ENCODE measurements around the gene CYP17A1. TPM values are rescaled to one million over a fixed set of nuclear protein-coding genes. Genes with fewer than 3 reads are reported as not detected.
A peak's percentile ranks its signal among the peaks of the same experiment; 100 is the strongest.

Gene CYP17A1
- total and polyA plus RNA-seq, 12 donors = 0.14 to 0.16 (median 0.15) TPM; not detected in 9

DNA sequence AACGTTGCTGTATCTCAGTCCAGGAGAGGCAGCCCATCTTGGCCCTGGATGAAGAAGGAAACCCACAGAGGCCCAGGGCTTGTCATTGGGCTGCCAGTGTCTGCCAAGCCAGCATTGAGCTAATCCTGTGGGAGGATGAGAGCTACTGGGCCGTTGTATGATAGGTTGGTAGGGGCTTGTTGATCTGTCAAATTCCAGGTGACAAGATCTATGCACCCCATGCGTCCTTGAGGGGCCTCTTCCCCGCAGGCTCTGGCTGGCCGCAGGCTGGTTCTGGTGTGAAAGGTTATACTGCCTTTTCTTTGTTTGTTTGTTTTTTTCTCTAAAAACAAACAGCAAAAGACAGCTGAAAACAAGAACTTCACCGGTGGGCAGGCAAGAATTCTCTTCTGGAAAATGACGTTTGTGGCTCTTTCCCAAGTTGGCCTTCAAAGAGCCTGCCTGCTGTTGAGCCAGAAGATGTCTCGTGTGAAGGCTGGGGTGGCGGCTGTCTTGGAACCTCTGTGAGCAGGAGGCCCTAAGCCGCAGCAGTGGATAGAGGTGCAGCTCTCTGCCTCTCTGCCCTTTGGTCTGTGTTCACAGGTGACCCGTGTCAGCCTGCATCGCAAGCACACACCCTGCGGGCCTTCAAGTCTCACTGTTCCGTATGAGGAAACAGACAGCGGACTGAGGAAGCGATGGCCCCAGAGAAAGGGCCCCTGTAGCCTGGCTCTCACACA, 23.3 kb downstream of the CYP17A1 start:
- DNase-seq = no peak
- 66 to 70% methylated on average over 16 of the region's 16 CpGs for WGBS, 2 donors
- no peak overlapping the region for H3K4me3 ChIP-seq
- H3K9me3 ChIP-seq = no peaks in the 10 kb centered on the region
- H3K27ac ChIP-seq = peak overlapping the region; percentile 42 to 96 (median 91)
- H3K36me3 ChIP-seq = peaks cover 0 to 63% (median 40%) of the 10 kb centered on the region in 9 donors
- ATAC-seq = peak in 3 of 8 donors; percentile 0 to 10 (median 4)
- TF ChIP-seq, protein P1, sequence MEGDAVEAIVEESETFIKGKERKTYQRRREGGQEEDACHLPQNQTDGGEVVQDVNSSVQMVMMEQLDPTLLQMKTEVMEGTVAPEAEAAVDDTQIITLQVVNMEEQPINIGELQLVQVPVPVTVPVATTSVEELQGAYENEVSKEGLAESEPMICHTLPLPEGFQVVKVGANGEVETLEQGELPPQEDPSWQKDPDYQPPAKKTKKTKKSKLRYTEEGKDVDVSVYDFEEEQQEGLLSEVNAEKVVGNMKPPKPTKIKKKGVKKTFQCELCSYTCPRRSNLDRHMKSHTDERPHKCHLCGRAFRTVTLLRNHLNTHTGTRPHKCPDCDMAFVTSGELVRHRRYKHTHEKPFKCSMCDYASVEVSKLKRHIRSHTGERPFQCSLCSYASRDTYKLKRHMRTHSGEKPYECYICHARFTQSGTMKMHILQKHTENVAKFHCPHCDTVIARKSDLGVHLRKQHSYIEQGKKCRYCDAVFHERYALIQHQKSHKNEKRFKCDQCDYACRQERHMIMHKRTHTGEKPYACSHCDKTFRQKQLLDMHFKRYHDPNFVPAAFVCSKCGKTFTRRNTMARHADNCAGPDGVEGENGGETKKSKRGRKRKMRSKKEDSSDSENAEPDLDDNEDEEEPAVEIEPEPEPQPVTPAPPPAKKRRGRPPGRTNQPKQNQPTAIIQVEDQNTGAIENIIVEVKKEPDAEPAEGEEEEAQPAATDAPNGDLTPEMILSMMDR (IDR thresholded peaks at IDR 0.05) = no peak
- intact Hi-C loops (cut with DNase I) = loop anchor here in 8 of 10 donors (2.0 to 10.0 kb wide), 6 partner anchors 37 to 69 kb away; partner anchors contain the start of gene WBP1L (in 1 of the 8)
- no peaks in the 10 kb centered on the region for H3K27me3 ChIP-seq
- H3K4me1 ChIP-seq = peaks cover 23 to 86% (median 53%) of the 10 kb centered on the region in 9 donors

DNA sequence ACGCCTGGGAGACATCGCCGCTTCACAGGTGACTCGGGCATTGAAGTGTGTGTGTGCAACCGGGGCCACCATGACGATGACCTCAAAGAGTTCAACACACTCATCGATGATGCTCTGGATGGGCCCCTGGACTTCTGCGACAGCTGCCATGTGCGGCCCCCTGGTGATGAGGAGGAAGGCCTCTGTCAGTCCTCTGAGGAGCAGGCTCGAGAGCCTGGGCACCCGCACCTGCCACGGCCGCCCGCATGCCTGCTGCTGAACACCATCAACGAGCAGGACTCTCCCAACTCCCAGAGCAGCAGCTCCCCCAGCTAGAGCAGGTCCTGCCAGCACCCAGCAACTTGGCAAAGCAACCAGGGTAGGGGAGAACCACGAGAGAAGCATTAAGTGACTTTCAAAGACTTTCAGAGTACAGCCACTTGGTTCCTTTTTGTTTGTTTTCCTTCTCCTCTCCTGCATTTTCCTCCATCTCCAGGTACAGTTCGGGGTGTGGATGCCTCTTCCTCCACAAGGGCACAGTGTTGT, 24.1 kb downstream of the CYP17A1 start:
- intact Hi-C loops (cut with DNase I) = loop anchor here in 5 of 10 donors (5.0 to 10.0 kb wide), 4 partner anchors 58 to 68 kb away; partner anchors contain the start of gene WBP1L (in 1 of the 5)
- TF ChIP-seq, protein P1 (IDR thresholded peaks at IDR 0.05) = no peak
- peak overlapping the region in 8 of 10 donors; percentile 87 to 96 (median 92) for H3K27ac ChIP-seq
- WGBS, 2 donors = 87 to 90% methylated on average over 17 of the region's 17 CpGs
- H3K4me1 ChIP-seq = peaks cover 23 to 86% (median 53%) of the 10 kb centered on the region in 9 donors
- no peaks in the 10 kb centered on the region for H3K27me3 ChIP-seq
- no peak overlapping the region for H3K4me3 ChIP-seq
- ATAC-seq = no peak
- H3K36me3 ChIP-seq = peaks cover 0 to 66% (median 40%) of the 10 kb centered on the region in 9 donors
- H3K9me3 ChIP-seq = no peaks in the 10 kb centered on the region
- DNase-seq = no peak

DNA sequence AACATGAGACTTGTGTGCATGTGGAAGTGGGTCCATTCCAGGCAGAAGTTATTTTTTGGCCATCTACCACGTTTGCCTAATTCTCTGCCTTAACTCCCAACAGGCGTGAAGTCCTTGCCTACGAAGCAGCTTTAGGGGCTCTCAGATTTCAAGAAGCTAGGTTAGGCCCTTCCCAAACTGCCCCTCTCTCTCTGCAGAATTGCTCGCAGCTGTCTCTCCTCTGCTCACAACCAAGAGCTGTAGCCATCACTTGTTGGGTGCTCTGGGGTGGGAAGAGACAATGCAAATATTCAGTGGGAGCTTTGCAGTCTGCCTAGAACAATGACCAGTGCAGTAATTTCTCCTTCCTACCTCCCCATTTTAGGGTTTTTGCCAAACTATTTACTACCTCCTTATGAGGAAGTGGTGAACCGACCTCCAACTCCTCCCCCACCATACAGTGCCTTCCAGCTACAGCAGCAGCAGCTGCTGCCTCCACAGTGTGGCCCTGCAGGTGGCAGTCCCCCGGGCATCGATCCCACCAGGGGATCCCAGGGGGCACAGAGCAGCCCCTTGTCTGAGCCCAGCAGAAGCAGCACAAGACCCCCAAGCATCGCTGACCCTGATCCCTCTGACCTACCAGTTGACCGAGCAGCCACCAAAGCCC, 24.9 kb downstream of the CYP17A1 start:
- H3K27me3 ChIP-seq = no peaks in the 10 kb centered on the region
- no peak overlapping the region for H3K4me3 ChIP-seq
- TF ChIP-seq, protein P1 (IDR thresholded peaks at IDR 0.05) = no peak
- no peaks in the 10 kb centered on the region for H3K9me3 ChIP-seq
- no peak for DNase-seq
- peak overlapping the region in 7 of 10 donors; percentile 31 to 95 (median 57) for H3K27ac ChIP-seq
- peaks cover 0 to 66% (median 40%) of the 10 kb centered on the region in 9 donors for H3K36me3 ChIP-seq
- no peak for ATAC-seq
- H3K4me1 ChIP-seq = peaks cover 23 to 83% (median 50%) of the 10 kb centered on the region in 9 donors
- WGBS, 2 donors = 75 to 83% methylated on average over 9 of the region's 9 CpGs
- intact Hi-C loops (cut with DNase I) = loop anchor here in 5 of 10 donors (5.0 to 10.0 kb wide), 4 partner anchors 58 to 68 kb away; partner anchors contain the start of gene WBP1L (in 1 of the 5)

DNA sequence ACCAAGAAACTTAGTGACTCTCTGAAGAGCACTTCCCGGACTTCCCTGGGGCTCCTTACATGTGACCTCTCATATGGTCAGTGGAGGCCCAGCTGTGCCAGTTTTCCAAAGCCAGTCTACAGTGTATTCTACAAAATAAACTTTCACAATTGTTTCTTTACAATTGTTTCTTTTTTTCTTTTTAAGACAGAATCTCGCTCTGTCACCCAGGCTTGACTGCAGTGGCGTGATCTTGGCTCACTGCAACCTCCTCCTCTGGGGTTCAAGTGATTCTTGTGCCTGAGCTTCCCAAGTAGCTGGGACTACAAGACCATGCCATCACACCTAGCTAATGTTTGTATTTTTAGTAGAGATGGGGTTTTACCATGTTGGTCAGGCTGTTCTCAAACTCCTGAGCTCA, 25.9 kb downstream of the CYP17A1 start:
- intact Hi-C loops (cut with DNase I) = loop anchor here in 5 of 10 donors (5.0 to 10.0 kb wide), 4 partner anchors 57 to 67 kb away; partner anchors contain the start of gene WBP1L (in 1 of the 5)
- Histone ChIP-seq H3K27ac (peak overlapping the region in 3 of 10 donors; percentile 47 to 95 (median 81)), H3K9me3 (no peaks in the 10 kb centered on the region), H3K27me3 (no peaks in the 10 kb centered on the region), H3K36me3 (peaks cover 0 to 73% (median 40%) of the 10 kb centered on the region in 9 donors), H3K4me1 (peaks cover 16 to 76% (median 40%) of the 10 kb centered on the region in 9 donors), H3K4me3 (no peak overlapping the region)
- no peak for DNase-seq
- WGBS, 2 donors = 95 to 96% methylated on average over 3 of the region's 3 CpGs
- TF ChIP-seq, protein P1 (IDR thresholded peaks at IDR 0.05) = no peak
- ATAC-seq = no peak
